Stimulated activated CD8-positive, alpha-beta memory T cell treated with anti-CD3 and anti-CD28 coated beads, Interleukin-12 subunit alpha, Interleukin-12 subunit beta, amount 100 ng/mL, for 4 hours (primary cell): ENCODE measurements around the gene RPL37A.

Source experiments
- DNase-seq: peaks from one replicate; pipeline ENCODE4 v3.0.0-alpha.2; 2020; ENCODE audit warnings: low read depth

Gene RPL37A

GRCh38 chr2:216548901-216549331 lies 50.3 kb downstream of the RPL37A start:
- DNase-seq: no peak

- DNase-seq: no peak
Measured at GRCh38 chr2:216549926-216550690, 51.5 kb downstream of the RPL37A start.

DNA sequence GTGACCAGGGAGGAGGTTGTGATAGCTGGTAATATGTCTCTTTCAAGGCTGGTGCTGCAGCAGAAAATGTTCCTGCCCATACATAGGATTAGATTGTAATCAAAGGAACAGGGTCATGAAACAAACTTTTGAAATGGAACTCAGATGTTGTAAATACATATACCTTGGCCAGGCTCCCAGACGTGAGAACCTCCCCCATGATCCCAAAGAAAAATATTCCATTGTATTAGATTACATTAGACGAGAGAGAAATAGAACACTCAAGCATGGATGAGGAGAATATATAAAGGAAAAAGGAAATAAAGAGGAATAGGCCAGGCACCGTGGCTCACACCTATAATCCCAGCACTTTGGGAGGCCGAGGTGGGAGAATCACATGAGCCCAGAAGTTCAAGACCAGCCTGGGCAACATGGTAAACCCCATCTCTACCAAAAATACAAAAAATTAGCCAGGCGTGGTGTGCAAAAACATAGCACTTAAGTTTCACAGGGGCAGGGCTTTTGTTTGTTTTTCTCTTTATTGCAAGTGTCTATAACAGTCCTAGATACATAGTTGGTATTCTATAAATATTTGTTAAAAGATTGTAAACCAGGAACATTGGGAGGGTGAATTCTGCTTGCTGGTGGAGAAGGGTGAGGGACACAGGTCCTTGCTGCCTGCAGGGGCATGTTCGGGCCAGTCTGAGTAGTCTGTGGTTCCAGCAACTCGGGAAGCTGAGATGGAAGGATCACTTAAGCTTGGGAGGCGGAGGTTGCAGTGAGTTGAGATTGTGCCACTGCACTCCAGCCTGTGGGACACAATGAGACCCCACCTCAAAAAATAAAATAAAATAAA lies 52.8 kb downstream of the RPL37A start:
- no peak for DNase-seq

GRCh38 chr2:216553093-216553478 lies 54.4 kb downstream of the RPL37A start:
- DNase-seq: no peak
